GM18498 (cell line): ENCODE results near the gene OR5AU1.

Source experiments
- ATAC-seq: cut with Tn5 transposase; IDR thresholded peaks from one replicate; pipeline ENCODE4 v1.9.1; 2021; ENCODE audit warnings: mild to moderate bottlenecking, moderate library complexity; ENCODE audit not compliant: unreplicated experiment

OR5AU1 gene

DNA sequence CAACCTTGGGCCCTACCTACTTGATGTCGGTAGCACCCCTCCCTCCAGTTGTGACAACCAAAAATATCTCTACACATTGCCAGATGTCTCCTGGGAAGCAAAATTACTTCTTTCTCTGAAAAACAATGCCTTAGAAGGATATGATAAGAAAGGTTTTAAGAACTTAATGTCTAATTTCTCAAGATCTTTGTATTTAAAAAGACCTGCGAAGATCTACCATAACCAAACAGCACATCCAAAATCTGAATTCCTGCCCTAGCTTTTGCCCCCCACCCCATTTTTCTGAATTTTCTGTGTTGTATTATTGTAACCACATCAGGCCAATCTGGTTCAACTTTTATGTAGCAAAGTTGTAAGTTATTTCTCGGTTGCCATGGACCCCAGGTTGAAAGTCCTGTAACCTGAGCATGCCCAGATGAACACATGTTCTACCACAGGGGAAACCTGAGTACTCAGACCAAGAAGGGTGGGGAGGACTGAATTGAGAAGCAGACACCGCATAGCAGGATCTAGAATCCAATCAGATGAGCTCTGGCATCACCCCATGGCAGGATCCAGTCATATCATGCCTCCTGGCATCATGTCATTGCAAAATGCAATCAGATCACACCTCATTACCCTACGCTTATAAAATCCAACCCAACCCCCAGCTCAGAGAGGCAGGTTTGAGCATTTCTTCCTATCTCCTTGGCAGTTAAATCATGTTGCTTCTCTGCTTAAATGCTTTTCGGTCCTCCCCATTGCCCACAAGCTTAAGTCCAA is 46.3 kb downstream of the OR5AU1 start:
- ATAC-seq = peak; percentile 55

DNA sequence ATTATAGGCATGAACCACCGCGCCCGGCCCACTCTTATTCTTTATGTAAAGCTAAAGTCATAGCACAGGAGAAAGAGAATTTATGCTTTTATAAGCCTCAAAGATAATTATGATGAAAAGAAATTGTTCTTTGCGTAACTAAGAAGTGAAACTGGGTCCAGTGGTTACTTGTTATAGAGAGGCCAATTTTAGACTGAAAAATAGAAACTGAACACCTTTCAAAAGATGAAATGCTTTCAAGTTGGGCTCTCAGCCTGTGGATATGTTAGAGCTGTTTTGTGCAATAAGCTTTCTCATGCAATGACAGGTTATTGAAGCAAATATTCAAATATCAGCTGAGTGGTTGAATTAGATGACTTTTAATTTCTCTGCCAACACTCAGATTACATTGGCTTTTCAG is 47.1 kb downstream of the OR5AU1 start:
- peak; percentile 25 for ATAC-seq

DNA sequence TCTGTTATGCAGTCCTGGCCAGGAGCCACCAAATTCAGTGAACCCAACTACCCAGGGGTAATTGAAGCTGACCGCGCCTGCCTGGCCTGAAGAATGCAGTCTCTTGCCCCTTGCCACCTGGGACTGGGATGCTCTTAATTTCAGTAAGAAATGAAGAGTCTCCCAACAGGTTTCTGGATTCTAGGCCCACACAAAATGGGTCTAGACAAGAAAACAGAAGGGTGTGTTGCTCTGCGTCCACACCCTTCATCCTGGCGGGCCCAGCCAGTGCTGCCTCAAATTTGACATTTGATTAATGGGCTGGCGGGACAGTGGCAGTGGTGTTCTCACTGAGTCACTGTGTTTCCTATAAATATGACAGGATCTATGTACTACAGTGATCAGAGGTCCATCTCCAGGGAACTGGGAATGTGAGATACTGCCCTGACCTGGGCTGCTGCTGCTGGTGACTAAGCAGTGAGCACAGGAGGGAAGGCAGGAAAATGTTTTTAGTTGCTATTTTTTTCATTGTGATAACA is 48.5 kb downstream of the OR5AU1 start:
- ATAC-seq = no peak

DNA sequence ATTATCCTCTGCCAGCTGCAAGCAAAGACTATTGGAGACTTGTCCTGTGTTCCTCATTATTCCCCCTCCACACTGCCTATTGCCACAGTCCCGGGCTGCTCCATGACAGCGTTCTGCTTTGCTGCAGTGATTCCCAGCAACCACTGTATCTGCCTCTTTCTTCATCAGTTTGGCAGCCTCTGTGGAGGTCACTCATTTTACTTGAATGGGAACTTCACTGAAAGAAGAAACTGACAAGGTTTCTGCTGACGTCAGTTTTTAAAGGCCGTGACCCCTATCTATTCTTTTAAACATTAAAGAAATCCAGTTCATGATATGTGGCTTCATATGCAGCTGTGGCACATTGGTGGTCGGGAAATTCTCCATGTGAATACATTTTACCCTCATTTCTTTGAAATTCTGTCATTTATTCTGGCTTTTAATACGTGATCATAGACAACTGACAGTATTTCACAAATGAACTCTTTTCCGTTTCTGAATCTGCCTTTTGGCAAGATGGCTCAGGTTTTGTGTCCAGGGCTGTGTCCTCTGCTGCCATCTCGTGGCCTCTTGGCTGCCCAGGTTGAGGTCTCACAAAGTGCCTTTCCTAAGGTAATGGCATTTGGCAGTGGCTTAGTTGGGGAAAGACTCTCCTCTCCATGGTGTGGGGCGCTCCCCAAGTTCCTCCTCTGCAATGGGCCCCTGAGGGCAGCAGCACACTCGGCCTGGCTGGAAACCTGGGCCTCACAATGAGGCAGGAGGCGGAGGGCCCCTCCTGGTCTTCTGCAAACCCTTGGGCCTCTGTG is 49.2 kb downstream of the OR5AU1 start:
- no peak for ATAC-seq

DNA sequence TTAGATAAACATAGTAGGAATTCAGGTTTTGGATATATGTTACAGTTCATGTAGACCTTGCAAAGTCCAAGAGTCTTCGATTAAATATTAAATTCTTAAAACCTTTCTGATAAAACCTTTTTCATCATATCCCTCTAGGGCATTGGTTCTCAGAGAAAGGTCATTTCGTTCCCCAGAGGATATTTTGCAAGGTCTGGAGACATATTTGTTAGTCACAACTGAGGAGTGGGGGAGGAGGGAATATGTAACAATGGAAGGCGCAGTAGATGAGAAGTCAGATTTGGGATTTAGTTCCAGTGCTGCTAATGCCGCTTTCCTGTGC is 49.7 kb downstream of the OR5AU1 start:
- ATAC-seq = no peak

DNA sequence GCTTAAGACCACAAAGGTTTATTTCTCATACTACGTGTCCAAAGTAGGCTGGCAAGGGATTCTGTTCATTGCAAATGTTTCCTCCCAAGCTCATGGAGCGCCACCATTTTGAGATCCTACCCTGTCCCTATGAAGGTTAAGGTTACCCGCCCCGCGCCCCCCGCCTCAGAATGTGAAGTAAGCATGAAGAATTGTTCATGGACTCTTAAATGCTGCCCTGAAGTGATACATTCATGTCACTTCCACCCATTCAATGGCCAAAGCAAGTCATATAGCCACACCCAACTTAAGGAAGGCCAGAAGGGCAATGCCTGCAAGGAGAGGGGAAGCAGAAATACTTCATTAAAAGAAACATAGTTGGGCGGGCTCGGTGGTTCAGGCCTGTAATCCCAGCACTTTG is 50.8 kb downstream of the OR5AU1 start:
- ATAC-seq = no peak
